Endothelial cell of umbilical vein (primary cell): ENCODE results near the gene GEMIN4. TPM values are rescaled to one million over a fixed set of nuclear protein-coding genes. Genes with fewer than 3 reads are reported as not detected.

Experiments
- BruUV-seq: library from RNA; stranded (reverse); fragments of 400-500 nt; replicated peaks from 2 replicates; lab custom pipeline; 2021; lab: Mats Ljungman, UMichigan
- CTCF ChIA-PET: fragments of 300-600, 350-600 bp; sonication (Branson Sonifier 250); formaldehyde crosslinking; loops from one replicate; lab custom pipeline; 2021; ENCODE audit warnings: antibody characterized with exemption, inconsistent platforms; lab: Charles Lee
- POLR2A ChIA-PET: fragments of 300-600, 350-600 bp; sonication (Branson Sonifier 250); formaldehyde crosslinking; loops from one replicate; lab custom pipeline; 2021; ENCODE audit warnings: antibody characterized with exemption, inconsistent platforms; lab: Charles Lee
- DNase-seq: peaks from one replicate; pipeline ENCODE4 v3.0.0-alpha.2; 2011; ENCODE audit warnings: low read depth, low spot score
- FAIRE-seq: peaks from 2 replicates; lab custom pipeline; 2011; peaks lifted over from hg19 to GRCh38; lab: Jason Lieb, UNC
- H2AFZ ChIP-seq: 2 replicates; pipeline ENCODE4 v1.6.0; 2012; ENCODE audit warnings: low read depth, low read length, control low read depth, inconsistent platforms
- H3K27ac ChIP-seq: 2 replicates; pipeline ENCODE4 v1.5.1; 2011; ENCODE audit warnings: low read depth, mild to moderate bottlenecking, control low read depth, low read length, moderate library complexity; ENCODE audit not compliant: insufficient read depth
- H3K27me3 ChIP-seq, 2 experiments: 2 replicates each; pipeline versions ENCODE4 v1.6.0 to v1.6.1; 2011; ENCODE audit warnings: low read length in 2 of 2, mixed read lengths in 1 of 2; ENCODE audit not compliant: control insufficient read depth in 2 of 2, insufficient read depth in 2 of 2
- H3K36me3 ChIP-seq, 2 experiments: 2 replicates in 1 of 2; 3 replicates in 1 of 2; pipeline ENCODE4 v1.5.1; 2011; ENCODE audit warnings: low read length in 2 of 2, mild to moderate bottlenecking in 1 of 2, moderate library complexity in 1 of 2; ENCODE audit not compliant: control insufficient read depth in 2 of 2, insufficient read depth in 2 of 2; ENCODE audit errors: extremely low read depth in 1 of 2
- H3K4me1 ChIP-seq: 3 replicates; pipeline ENCODE4 v1.5.1; 2011; ENCODE audit warnings: mild to moderate bottlenecking, low read length; ENCODE audit not compliant: control insufficient read depth, insufficient read depth; ENCODE audit errors: extremely low read depth
- H3K4me2 ChIP-seq: 2 replicates; pipeline ENCODE4 v1.6.1; 2011; ENCODE audit warnings: low read length, control low read depth, mixed read lengths; ENCODE audit not compliant: insufficient read depth
- H3K4me3 ChIP-seq, 3 experiments: fragments of 200-600 bp in 1 of 3; sonication (generic), shearing (Covaris generic) in 1 of 3; replicated peaks in 1 of 3; 2 replicates each; pipeline ENCODE4 v1.5.1; 2011 to 2016; ENCODE audit warnings: control low read depth in 3 of 3, low read length in 3 of 3, mild to moderate bottlenecking in 2 of 3, inconsistent platforms in 1 of 3, low read depth in 1 of 3, moderate library complexity in 1 of 3; ENCODE audit not compliant: insufficient read depth in 1 of 3
- H3K79me2 ChIP-seq: 2 replicates; pipeline ENCODE4 v1.6.0; 2012; ENCODE audit warnings: low read length, inconsistent platforms; ENCODE audit not compliant: control insufficient read depth, insufficient read depth
- H3K9ac ChIP-seq: replicated peaks from 2 replicates; pipeline ENCODE3; 2011; ENCODE audit warnings: low read length, control low read depth; ENCODE audit not compliant: insufficient read depth; ENCODE audit errors: extremely low read depth
- H3K9me1 ChIP-seq: replicated peaks from 3 replicates; pipeline ENCODE4 v1.6.0; 2011; ENCODE audit warnings: mild to moderate bottlenecking, low read length; ENCODE audit not compliant: control insufficient read depth, insufficient read depth; ENCODE audit errors: extremely low read depth
- H3K9me3 ChIP-seq: replicated peaks from 2 replicates; pipeline ENCODE4 v1.5.1; 2012; ENCODE audit warnings: low read length, inconsistent platforms; ENCODE audit not compliant: control insufficient read depth, insufficient read depth
- H4K20me1 ChIP-seq: replicated peaks from 2 replicates; pipeline ENCODE3; 2011; ENCODE audit warnings: mild to moderate bottlenecking, low read length; ENCODE audit not compliant: control insufficient read depth, insufficient read depth; ENCODE audit errors: extremely low read depth
- EZH2 ChIP-seq: IDR thresholded peaks from 2 replicates; pipeline ENCODE4 v1.6.1; 2012; ENCODE audit warnings: borderline replicate concordance, low read depth, mild to moderate bottlenecking, moderate library complexity, low read length, inconsistent platforms; ENCODE audit not compliant: severe bottlenecking
- FOS ChIP-seq: IDR thresholded peaks from 2 replicates; pipeline ENCODE4 v1.6.1; 2011; ENCODE audit warnings: mild to moderate bottlenecking, low read length, moderate library complexity, borderline replicate concordance; ENCODE audit not compliant: insufficient read depth
- GATA2 ChIP-seq: IDR thresholded peaks from 2 replicates; pipeline ENCODE4 v1.7.0; 2011; ENCODE audit warnings: low read depth, mild to moderate bottlenecking, moderate library complexity, mixed read lengths, low read length; ENCODE audit not compliant: insufficient read length, insufficient read depth
- JUN ChIP-seq: IDR thresholded peaks from 2 replicates; pipeline ENCODE4 v1.6.1; 2011; ENCODE audit warnings: borderline replicate concordance, low read depth; ENCODE audit not compliant: insufficient read length, insufficient read depth
- MYC ChIP-seq: IDR thresholded peaks from one replicate; pipeline ENCODE4 v1.6.1; 2011; ENCODE audit warnings: mild to moderate bottlenecking, low read depth, low read length
- POLR2A ChIP-seq: IDR thresholded peaks from 2 replicates; pipeline ENCODE4 v1.6.1; 2012; ENCODE audit warnings: low read depth, mild to moderate bottlenecking, control low read depth, low read length
- POLR2AphosphoS5 ChIP-seq: IDR thresholded peaks from 2 replicates; pipeline ENCODE4 v1.6.1; 2012; ENCODE audit warnings: low read depth, mild to moderate bottlenecking, control low read depth, low read length, moderate library complexity; ENCODE audit not compliant: insufficient read depth
- dilution Hi-C: fragments of 300-500 bp; cut with MboI; formaldehyde crosslinking; loops from one replicate; pipeline ENCODE4 v1.15.0; 2019; ENCODE audit warnings: low sequenced_read_pairs; ENCODE audit not compliant: extremely low pct_ligation_motif_present
- intact Hi-C: fragments of 100-400 bp; cut with micrococcal nuclease; formaldehyde crosslinking; loops from one replicate; pipeline ENCODE4 v1.10.0; 2022
- polyA plus RNA-seq, 4 experiments: library from polyadenylated mRNA; depleted of rRNA in 3 of 4; stranded (reverse) in 3 of 4; unstranded in 1 of 4; fragments of >200 nt; gene quantifications; 2 replicates each; pipeline versions ENCODE4 v1.2.1 to v1.2.3, GENCODE V29; 2011 to 2012; ENCODE audit warnings: missing spikeins in 1 of 4
- total RNA-seq: library from RNA; stranded (reverse); gene quantifications from 2 replicates; pipeline ENCODE4 v1.2.3, GENCODE V29; 2021
- TF ChIP-seq, protein P1 (sequence below), 2 donors: IDR thresholded peaks; 1 replicate in 1 of 2; 2 replicates in 1 of 2; pipeline ENCODE4 v1.5.1; 2011; ENCODE audit warnings: low read length in 2 of 2, mild to moderate bottlenecking in 2 of 2, moderate library complexity in 2 of 2, control low read depth in 1 of 2, inconsistent platforms in 1 of 2, low read depth in 1 of 2; ENCODE audit not compliant: insufficient read depth in 1 of 2; ENCODE audit errors: extremely low read depth in 1 of 2
- TF ChIP-seq, protein P2 (sequence below): IDR thresholded peaks from 2 replicates; pipeline ENCODE4 v1.6.1; 2011; ENCODE audit not compliant: insufficient read depth, insufficient read length

GEMIN4 gene
- total and polyA plus RNA-seq, 2 donors (not counting 3 experiments of a cell fraction or from before 2014, with no cell fraction given), result 23.5 to 29.9 TPM

DNA sequence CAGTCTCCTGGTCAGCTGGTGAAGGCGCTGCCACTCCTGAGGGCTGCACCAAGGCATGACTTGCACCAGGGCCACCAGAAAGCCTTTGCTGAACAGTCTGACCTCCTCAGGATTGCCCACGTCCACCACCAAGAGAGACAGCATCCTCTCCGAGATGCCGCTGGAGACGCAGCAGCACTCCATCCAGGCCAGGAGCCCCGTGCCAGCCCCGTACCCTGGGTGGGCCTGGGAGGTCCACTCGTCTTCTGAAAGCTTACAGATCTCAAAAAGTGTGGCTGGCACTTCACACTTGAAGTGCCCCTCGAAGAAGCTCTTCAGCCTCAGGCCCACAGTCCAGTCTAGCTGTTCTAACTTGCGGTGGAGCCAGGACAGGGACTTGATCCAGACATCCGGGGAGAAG, 6.7 kb downstream of the GEMIN4 start:
- dilution Hi-C loops, result no loop called here

GRCh38 chr17:744937-745336, 7.1 kb downstream of the GEMIN4 start:
- CTCF ChIA-PET, result interaction anchor here (0.7 to 1.6 kb wide), 6 partner anchors 9 to 333 kb away, joined by 3 to 5 read pairs (median 3); no protein-coding TSS in a partner anchor
- no peak overlapping the region for H2AFZ ChIP-seq
- no peak overlapping the region for H3K9ac ChIP-seq
- H3K79me2 ChIP-seq, result peaks cover 54% of the 10 kb centered on the region
- no peak for TF ChIP-seq POLR2AphosphoS5
- TF ChIP-seq JUN, result no peak
- no peak for TF ChIP-seq FOS
- TF ChIP-seq EZH2, result no peak
- no peak for TF ChIP-seq GATA2
- TF ChIP-seq POLR2A, result no peak
- TF ChIP-seq, protein P1, sequence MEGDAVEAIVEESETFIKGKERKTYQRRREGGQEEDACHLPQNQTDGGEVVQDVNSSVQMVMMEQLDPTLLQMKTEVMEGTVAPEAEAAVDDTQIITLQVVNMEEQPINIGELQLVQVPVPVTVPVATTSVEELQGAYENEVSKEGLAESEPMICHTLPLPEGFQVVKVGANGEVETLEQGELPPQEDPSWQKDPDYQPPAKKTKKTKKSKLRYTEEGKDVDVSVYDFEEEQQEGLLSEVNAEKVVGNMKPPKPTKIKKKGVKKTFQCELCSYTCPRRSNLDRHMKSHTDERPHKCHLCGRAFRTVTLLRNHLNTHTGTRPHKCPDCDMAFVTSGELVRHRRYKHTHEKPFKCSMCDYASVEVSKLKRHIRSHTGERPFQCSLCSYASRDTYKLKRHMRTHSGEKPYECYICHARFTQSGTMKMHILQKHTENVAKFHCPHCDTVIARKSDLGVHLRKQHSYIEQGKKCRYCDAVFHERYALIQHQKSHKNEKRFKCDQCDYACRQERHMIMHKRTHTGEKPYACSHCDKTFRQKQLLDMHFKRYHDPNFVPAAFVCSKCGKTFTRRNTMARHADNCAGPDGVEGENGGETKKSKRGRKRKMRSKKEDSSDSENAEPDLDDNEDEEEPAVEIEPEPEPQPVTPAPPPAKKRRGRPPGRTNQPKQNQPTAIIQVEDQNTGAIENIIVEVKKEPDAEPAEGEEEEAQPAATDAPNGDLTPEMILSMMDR (IDR thresholded peaks at IDR 0.05; ENCODE audit: extremely low read depth in 1 of 2, insufficient read depth in 1 of 2, low read depth in 1 of 2, low read length in 2 of 2), result no peak
- TF ChIP-seq, protein P2, sequence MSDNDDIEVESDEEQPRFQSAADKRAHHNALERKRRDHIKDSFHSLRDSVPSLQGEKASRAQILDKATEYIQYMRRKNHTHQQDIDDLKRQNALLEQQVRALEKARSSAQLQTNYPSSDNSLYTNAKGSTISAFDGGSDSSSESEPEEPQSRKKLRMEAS, result no peak
- no peak for TF ChIP-seq MYC
- BruUV-seq, result no TSS peak
- no peak for FAIRE-seq
- no peaks in the 10 kb centered on the region for H4K20me1 ChIP-seq
- no peaks in the 10 kb centered on the region for H3K4me1 ChIP-seq
- no peaks in the 10 kb centered on the region for H3K27me3 ChIP-seq
- intact Hi-C loops, result no loop called here
- no peak for DNase-seq
- dilution Hi-C loops, result no loop called here
- no peak overlapping the region for H3K4me3 ChIP-seq
- no peak overlapping the region for H3K4me2 ChIP-seq
- H3K27ac ChIP-seq, result no peak overlapping the region
- POLR2A ChIA-PET, result no interaction called here
- peaks cover 18 to 52% of the 10 kb centered on the region in 2 experiments for H3K36me3 ChIP-seq
- no peaks in the 10 kb centered on the region for H3K9me1 ChIP-seq
- no peaks in the 10 kb centered on the region for H3K9me3 ChIP-seq

More for the DNA sequence above, 6.7 kb downstream of the GEMIN4 start:
- no peaks in the 10 kb centered on the region for H4K20me1 ChIP-seq
- ChIA-PET POLR2A (interaction anchor here (0.6 kb wide), 1 partner anchor 251 kb away, joined by 4 read pairs; no protein-coding TSS in a partner anchor), CTCF (interaction anchor here (0.7 to 1.6 kb wide), 6 partner anchors 10 to 333 kb away, joined by 3 to 5 read pairs (median 3); no protein-coding TSS in a partner anchor)
- FAIRE-seq, result no peak
- no peak for DNase-seq
- TF ChIP-seq MYC, result no peak
- no peak for TF ChIP-seq POLR2A
- TF ChIP-seq, protein P1 (IDR thresholded peaks at IDR 0.05; ENCODE audit: extremely low read depth in 1 of 2, insufficient read depth in 1 of 2, low read depth in 1 of 2, low read length in 2 of 2), result no peak
- H3K9me1 ChIP-seq, result no peaks in the 10 kb centered on the region
- no peak overlapping the region for H3K4me3 ChIP-seq
- intact Hi-C loops, result no loop called here
- H3K4me2 ChIP-seq, result no peak overlapping the region
- H3K27ac ChIP-seq, result no peak overlapping the region
- no peaks in the 10 kb centered on the region for H3K4me1 ChIP-seq
- peaks cover 16 to 48% of the 10 kb centered on the region in 2 experiments for H3K36me3 ChIP-seq
- no peak overlapping the region for H2AFZ ChIP-seq
- H3K9ac ChIP-seq, result no peak overlapping the region
- no peaks in the 10 kb centered on the region for H3K9me3 ChIP-seq
- no TSS peak for BruUV-seq
- H3K27me3 ChIP-seq, result no peaks in the 10 kb centered on the region
- H3K79me2 ChIP-seq, result peaks cover 59% of the 10 kb centered on the region
